Germinal center (tissue), 1 donor: ENCODE results near the gene DFFB.
"Not testable (repeated sequence)": the region's sequence is repeated elsewhere in the genome, so short reads cannot be mapped to it uniquely, and the experiment has no call there.

Experiments
- DNase-seq: peaks from one replicate; pipeline ENCODE4 v3.0.0; 2012; ENCODE audit warnings: mixed read lengths, low spot score

Gene DFFB

GRCh38 chr1:3910049-3910731, 52.9 kb downstream of the DFFB start:
- DNase-seq: peak; percentile 82

- DNase-seq: peak; percentile 86
These were observed 53.9 kb downstream of the DFFB start for GRCh38 chr1:3910857-3911845.

GRCh38 chr1:3911981-3912808, 54.9 kb downstream of the DFFB start:
- DNase-seq: no peak

GRCh38 chr1:3912809-3913685, 55.8 kb downstream of the DFFB start:
- no peak for DNase-seq

GRCh38 chr1:3914331-3914851, 57.1 kb downstream of the DFFB start:
- DNase-seq: no peak

- no peak for DNase-seq
These were observed 57.6 kb downstream of the DFFB start for GRCh38 chr1:3914911-3915310.

- DNase-seq: no peak
These were observed 58.4 kb downstream of the DFFB start for GRCh38 chr1:3915551-3916121.

- DNase-seq: no peak
These were observed 60.5 kb downstream of the DFFB start for GRCh38 chr1:3917761-3918160.

GRCh38 chr1:3918359-3918758, 61.1 kb downstream of the DFFB start:
- not testable (repeated sequence) for DNase-seq

- DNase-seq: no peak
These were observed 61.8 kb downstream of the DFFB start for GRCh38 chr1:3918966-3919611.

GRCh38 chr1:3919706-3920105, 62.4 kb downstream of the DFFB start:
- DNase-seq: no peak

GRCh38 chr1:3921765-3922164, 64.5 kb downstream of the DFFB start:
- DNase-seq: no peak

GRCh38 chr1:3922201-3922725, 65.0 kb downstream of the DFFB start:
- no peak for DNase-seq

GRCh38 chr1:3922851-3923250, 65.6 kb downstream of the DFFB start:
- no peak for DNase-seq

- DNase-seq: no peak
These were observed 66.3 kb downstream of the DFFB start for GRCh38 chr1:3923378-3924185.

- DNase-seq: no peak
These were observed 67.0 kb downstream of the DFFB start for GRCh38 chr1:3924186-3924824.

GRCh38 chr1:3924825-3925220, 67.5 kb downstream of the DFFB start:
- DNase-seq: no peak

GRCh38 chr1:3925256-3925655, 68.0 kb downstream of the DFFB start:
- DNase-seq: no peak

GRCh38 chr1:3925762-3926161, 68.5 kb downstream of the DFFB start:
- no peak for DNase-seq
